SW480 (cell line): Measurements from ENCODE around the gene MIB2.
"Not testable (repeated sequence)": the region's sequence is repeated elsewhere in the genome, so short reads cannot be mapped to it uniquely, and the experiment has no call there.

Source experiments
- DNase-seq: peaks from one replicate; pipeline ENCODE4 v3.0.0-alpha.2; 2016; ENCODE audit warnings: low spot score

Gene MIB2

GRCh38 chr1:1658583-1659549 is 43.6 kb downstream of the MIB2 start, which contains the start of gene CDK11B:
TSS of gene CDK11B (minus strand) at chr1:1659004. CDS start at chr1:1657485, 1,519 bp downstream.
- DNase-seq: peak; percentile 97

DNA sequence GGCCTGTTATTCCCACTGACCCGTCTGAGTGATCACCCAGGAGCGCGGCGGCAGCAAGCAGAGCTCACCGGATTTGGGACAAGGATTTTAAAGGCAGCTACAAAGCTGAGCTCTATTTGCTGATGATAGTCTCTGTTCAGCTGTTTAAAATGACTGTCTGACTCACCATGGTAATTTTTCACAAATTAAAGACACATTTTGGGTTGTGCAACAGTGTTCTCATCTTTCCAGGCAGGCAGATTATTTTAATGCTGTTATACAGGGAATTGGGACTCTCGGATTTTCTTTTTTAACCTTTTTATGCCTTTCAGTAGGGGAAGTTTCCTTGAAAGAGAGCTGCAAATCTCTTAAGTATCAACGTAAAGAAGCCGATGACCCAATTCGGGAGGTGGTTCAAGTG is 47.1 kb downstream of the MIB2 start:
- DNase-seq: not testable (repeated sequence)

- not testable (repeated sequence) for DNase-seq
Observed at GRCh38 chr1:1662830-1663560, 47.7 kb downstream of the MIB2 start.

GRCh38 chr1:1664318-1664717 is 49.0 kb downstream of the MIB2 start:
- DNase-seq: not testable (repeated sequence)

- no peak for DNase-seq
Observed at GRCh38 chr1:1664941-1665814, 49.9 kb downstream of the MIB2 start.

DNA sequence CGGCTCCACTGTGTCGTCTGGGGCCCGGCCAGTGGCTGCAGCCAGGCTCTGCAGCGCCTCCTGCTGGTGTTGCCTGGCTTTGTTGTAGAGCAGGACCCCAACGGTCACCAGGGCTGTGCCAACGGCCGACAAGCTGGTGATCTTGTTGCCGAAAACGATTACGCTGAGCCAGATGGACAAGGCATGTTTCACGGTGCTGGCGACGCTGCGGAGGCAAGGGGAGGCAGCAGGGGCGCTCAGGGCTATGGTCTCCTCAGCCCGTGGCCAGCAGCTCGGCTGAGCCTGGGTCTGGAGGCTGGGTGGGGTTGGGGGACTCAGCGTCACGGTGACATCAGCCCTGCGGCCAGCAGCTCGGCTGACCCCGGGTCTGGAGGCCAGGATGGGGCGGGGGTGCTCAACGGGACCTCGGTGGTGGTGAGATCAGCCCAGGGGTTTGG is 50.5 kb downstream of the MIB2 start:
- no peak for DNase-seq

- no peak for DNase-seq
Observed at GRCh38 chr1:1666526-1666925, 51.2 kb downstream of the MIB2 start.

- DNase-seq: no peak
Observed at GRCh38 chr1:1669468-1670440, 54.5 kb downstream of the MIB2 start.

DNA sequence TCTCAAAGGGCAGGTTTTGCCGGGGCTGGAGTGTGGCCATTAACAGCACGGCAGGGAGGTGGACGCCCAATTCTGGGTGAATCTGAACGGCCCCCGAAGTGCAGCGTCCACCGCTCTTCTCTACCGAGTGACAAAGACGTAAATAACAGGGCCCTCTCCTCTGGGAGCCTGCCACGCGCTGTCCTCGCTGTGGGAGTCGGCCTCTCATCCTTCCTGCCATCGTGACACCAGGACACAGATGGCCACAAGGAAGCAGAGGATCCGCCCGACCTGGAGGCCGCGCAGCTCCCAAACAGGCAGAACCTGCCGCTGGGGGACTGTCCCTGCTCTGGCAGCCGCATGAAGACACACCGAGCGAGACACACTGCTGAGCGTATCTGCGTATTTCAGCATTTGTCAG is 55.6 kb downstream of the MIB2 start:
- DNase-seq: no peak

DNA sequence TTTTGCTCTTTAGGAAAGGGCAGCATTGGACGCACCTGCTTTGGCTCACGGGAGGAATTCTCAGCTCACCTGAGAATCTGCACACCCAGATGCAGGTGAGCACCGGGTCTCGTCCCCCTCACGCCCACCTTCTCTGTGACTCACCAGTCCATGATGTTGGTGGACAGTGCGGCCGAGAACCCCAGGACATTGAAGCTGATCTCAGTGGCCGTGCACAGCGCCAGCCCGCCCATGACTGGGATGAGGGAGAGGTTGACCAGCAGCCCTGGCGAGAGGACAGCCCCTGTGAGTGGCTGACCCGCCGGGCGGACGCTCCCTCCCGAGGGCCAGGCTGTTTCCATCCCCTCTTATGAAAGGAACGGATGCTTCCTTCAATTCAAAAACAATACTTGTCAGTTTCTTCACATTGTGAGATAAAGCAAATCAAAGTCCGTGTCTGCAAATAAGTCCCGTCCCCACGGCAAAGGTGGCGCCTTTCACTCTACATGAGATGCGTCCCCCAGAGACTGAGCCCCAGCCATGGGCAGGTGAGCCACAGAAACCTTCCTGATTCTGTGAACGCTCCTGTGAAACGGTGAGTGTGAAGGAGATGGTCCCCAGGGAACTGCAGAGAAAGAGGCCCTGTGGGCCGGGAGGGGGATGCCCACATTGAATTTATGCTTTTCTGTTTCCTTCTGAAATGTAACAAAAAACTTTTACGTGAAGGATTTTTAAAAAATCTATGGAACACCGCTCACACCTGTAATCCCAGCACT is 56.2 kb downstream of the MIB2 start:
- DNase-seq: no peak

- DNase-seq: no peak
Observed at GRCh38 chr1:1672181-1672965, 57.1 kb downstream of the MIB2 start.

DNA sequence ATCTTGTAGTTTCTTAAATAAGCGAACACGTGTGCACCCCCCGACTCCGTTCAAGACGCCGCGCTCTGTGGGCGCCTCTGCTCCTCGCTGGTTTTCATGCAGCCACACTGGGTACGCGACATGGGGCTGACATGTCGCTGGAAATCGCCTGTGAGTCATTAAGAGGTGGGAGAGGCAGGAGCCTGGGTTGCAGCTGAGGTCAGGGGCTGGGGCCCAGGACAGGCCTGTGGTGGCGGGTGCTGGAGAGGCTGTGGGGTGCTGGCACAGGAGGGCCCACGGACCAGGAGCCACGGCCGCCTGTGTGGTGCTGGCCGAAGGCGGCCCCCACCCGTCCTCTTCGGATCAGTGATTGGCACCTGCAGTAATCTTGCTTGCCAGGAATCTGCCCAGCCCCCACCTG is 59.5 kb downstream of the MIB2 start:
- not testable (repeated sequence) for DNase-seq

- not testable (repeated sequence) for DNase-seq
Observed at GRCh38 chr1:1675218-1675617, 59.9 kb downstream of the MIB2 start.

DNA sequence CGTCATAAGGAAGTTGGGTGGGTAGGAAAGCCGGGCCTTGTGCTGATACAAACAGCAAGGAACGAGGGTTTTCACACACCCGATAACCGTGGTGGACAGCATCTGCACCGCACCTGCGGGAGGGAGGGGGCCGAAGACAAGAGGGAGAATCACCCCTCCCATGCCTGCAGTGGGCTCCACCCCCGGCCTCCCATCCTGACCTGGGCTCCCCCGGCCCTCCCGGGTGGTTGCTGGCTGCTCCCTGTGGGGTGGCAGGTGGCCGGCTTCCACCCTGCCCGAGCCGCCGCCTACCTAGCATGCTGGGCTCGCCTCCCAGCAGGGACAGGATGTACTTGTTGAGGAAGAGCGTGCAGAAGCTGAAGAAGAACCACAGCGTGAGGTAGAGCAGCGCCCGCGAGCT is 60.8 kb downstream of the MIB2 start:
- DNase-seq: not testable (repeated sequence)

DNA sequence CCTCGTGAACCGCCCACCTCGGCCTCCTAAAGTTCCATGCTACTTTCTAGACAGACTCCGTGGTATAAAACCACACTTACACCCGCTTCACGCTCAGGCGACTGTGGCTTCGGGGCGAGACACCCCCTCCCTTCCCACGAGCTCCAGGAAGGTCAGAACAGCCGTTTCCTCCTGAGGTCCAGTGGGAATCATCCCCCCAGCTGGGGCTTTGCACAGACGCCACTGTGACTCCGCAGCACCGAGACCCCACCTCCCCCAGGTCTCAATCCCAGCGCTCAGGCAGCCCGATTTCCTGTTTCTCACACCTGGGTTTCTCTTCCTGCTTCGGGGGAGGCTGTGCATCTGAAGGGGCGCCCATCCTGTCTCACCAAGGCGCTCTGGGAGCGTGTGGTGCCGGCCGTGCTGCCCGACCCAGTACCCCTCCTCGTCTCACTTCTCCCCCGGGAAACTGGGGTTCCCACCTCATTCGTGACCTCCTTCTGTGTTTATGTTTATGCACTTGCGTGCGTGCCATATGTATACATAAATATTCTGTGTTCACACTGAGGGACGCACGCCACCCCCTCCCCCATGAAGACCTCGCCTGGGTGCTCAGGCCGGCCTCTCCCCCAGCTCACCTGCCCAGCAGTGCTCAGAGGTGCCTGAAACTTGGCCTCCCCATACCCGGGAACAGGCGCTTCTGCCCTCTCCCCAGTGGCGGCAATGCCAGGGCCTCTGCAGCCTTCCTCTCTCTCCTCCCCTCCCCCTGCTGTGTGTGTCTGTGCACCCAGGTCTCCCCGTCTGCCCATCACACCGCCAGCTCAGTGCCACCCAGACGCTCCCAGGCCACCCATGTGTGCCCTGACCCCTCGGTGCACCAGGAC is 62.6 kb downstream of the MIB2 start:
- no peak for DNase-seq

DNA sequence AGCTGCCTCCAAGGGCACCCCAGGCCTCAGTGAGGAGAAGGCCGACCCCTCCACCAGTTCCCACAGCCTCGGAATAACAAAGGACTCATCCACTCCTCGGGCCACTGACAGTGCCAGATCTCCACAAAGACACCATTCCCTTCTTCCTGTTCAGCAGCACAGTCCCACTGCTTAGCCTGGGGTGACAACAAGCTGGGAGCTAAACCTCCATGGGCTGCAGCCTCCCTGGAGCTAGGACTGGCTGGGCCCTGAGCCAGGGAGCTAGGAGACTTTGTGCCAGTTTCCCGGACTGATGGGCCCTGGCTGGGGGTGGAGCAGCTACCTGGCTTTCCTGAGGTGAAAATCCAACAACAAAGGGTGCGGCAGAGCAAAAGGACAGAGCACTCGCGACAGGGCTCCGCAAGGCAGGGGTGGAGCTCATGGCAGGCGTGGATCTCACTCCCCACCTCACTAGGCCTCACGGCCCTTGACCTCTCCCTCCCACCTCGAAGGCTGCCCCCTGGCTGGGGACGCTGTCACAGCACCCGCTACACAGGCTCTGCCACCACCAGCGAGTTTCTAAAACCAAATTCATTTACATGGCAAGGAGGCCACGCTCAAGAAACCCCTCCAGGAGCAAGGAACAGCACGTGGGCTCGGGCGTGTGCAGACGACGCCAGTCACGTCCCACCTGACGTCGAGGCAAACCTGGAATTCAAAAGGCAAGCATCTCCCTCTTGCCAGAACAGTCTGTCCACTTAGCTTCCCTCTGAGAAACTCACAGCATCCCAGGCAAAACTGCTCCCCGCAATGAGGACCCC is 63.5 kb downstream of the MIB2 start:
- peak; percentile 64 for DNase-seq
